Peyer's patch (tissue), 4 donors: ENCODE measurements around the gene CLECL1.
"Not testable (repeated sequence)": the region's sequence is repeated elsewhere in the genome, so short reads cannot be mapped to it uniquely, and the experiment has no call there.

Experiments used
- POLR2A ChIP-seq, 2 donors: fragments of 450-650 bp; IDR thresholded peaks; one replicate each; pipeline ENCODE4 v1.5.1; 2017; ENCODE audit warnings: antibody characterized with exemption in 2 of 2, mild to moderate bottlenecking in 2 of 2, moderate library complexity in 2 of 2
- TF ChIP-seq, protein P1 (sequence below), 6 experiments: fragments of 450-650 bp in 4 of 6; fragments of 200-600 bp in 2 of 6; sonication (generic) in 1 of 6; IDR thresholded peaks; one replicate each; pipeline ENCODE4 v1.5.1; 2017 to 2019; ENCODE audit warnings: antibody characterized with exemption in 6 of 6, mild to moderate bottlenecking in 3 of 6, moderate library complexity in 1 of 6

DNA sequence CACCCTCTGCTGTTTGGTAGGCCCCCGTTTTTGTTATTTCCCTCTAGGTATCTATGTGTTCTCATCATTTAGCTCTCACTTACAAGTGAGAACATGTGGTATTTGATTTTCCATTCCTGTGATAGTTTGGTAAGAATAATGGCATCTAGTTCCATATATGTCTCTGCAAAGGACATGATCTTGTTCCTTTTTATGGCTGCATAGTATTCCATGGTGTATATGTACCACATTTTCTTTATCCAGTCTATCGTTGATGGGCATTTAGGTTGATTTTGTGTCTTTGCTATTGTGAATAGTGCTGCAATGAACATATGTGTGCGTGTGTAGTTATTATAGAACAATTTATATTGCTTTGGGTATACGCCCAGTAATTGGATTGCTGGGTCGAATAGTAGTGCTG lies 28.3 kb downstream of the CLECL1 start:
- TF ChIP-seq, protein P1, sequence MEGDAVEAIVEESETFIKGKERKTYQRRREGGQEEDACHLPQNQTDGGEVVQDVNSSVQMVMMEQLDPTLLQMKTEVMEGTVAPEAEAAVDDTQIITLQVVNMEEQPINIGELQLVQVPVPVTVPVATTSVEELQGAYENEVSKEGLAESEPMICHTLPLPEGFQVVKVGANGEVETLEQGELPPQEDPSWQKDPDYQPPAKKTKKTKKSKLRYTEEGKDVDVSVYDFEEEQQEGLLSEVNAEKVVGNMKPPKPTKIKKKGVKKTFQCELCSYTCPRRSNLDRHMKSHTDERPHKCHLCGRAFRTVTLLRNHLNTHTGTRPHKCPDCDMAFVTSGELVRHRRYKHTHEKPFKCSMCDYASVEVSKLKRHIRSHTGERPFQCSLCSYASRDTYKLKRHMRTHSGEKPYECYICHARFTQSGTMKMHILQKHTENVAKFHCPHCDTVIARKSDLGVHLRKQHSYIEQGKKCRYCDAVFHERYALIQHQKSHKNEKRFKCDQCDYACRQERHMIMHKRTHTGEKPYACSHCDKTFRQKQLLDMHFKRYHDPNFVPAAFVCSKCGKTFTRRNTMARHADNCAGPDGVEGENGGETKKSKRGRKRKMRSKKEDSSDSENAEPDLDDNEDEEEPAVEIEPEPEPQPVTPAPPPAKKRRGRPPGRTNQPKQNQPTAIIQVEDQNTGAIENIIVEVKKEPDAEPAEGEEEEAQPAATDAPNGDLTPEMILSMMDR (IDR thresholded peaks at IDR 0.05), result not testable (repeated sequence)
- TF ChIP-seq POLR2A (IDR thresholded peaks at IDR 0.05), result not testable (repeated sequence)
